ENCODE results near the gene GPHA2. TPM values are rescaled to one million over a fixed set of nuclear protein-coding genes. Genes with fewer than 3 reads are reported as not detected.

The GPHA2 gene
- total and polyA plus RNA-seq, 10 of the 15 experiments (the other 5 are each of a cell fraction or from before 2014, with no cell fraction given), result not detected

GRCh38 chr11:64916775-64917662 is 18.7 kb downstream of the GPHA2 start, which contains the start of gene ATG2A (continued):
- TF ChIP-seq ZBTB4 (CRISPR knock-in tag; IDR thresholded peaks at IDR 0.05) (no peak), NR2C1 (IDR thresholded peaks at IDR 0.05) (peak; percentile 81), STAT1 (conservative IDR thresholded peaks at IDR 0.05) (no peak), TARDBP (IDR thresholded peaks at IDR 0.05; ENCODE audit: borderline replicate concordance) (no peak), ZBTB40 (IDR thresholded peaks at IDR 0.05; ENCODE audit: borderline replicate concordance) (no peak), NFYB (IDR thresholded peaks at IDR 0.05; ENCODE audit: insufficient read depth, low read depth, low read length) (peak; percentile 71; the same call in 1 of the 2 replicates), POU2F2 (IDR thresholded peaks at IDR 0.05; ENCODE audit: borderline replicate concordance, low read depth, low read length) (no peak), ZNF622 (IDR thresholded peaks at IDR 0.05) (no peak), RAD51 (IDR thresholded peaks at IDR 0.05) (no peak), PRDM15 (CRISPR knock-in tag; IDR thresholded peaks at IDR 0.05) (no peak), EGR1 (IDR thresholded peaks at IDR 0.05; ENCODE audit: borderline replicate concordance in 1 of 2, low read depth in 2 of 2, low read length in 2 of 2) (peak in 1 of 2 experiments; percentile 11; a peak in 1 of 3 replicates), ATF7 (IDR thresholded peaks at IDR 0.05; ENCODE audit: low read depth) (peak; percentile 35; the same call in 1 of the 2 replicates), GATAD2B (conservative IDR thresholded peaks at IDR 0.05; ENCODE audit: low read depth) (peak; percentile 76), CTCF (IDR thresholded peaks at IDR 0.05 in 2 of 3, conservative IDR thresholded peaks at IDR 0.05 in 1 of 3; ENCODE audit: control insufficient read depth in 2 of 3, extremely low read depth in 1 of 3, insufficient read depth in 1 of 3, low read depth in 3 of 3, low read length in 3 of 3) (no peak), BACH1 (IDR thresholded peaks at IDR 0.05; ENCODE audit: borderline replicate concordance) (peak; percentile 73)

Data from GM12878 (cell line).